DMS53 treated with DMSO at 0.1 percent for 48 hours (cell line): ENCODE measurements around the gene DDX4.
"Not testable (repeated sequence)": the region's sequence is repeated elsewhere in the genome, so short reads cannot be mapped to it uniquely, and the experiment has no call there.

Experiments
- DNase-seq: peaks from one replicate; lab custom pipeline; 2025; ENCODE audit not compliant: unreplicated experiment; lab: John Stamatoyannopoulos, UW

DDX4 gene

GRCh38 chr5:55737793-55738192 is at the start of gene DDX4:
DDX4 (plus strand) TSS chr5:55738061; CDS start chr5:55738964, 903 bp downstream.
- DNase-seq, result no peak

- DNase-seq, result peak; percentile 59
These were observed 46.4 kb upstream of the DDX4 start for GRCh38 chr5:55691265-55692105.

DNA sequence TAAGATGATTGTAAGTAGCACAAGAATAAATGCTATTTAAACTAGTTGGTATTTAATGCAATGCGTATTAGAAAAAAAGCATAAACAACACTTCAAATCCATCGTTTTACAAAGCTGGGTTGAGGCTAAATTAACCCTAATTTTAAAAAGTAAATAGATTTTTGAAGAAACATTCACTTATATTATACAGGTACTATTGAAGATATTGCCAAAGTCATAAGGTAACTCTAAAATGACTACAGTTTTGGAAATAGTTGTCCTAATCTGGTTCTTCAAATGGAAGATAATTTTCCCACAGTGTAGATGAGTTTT is 45.8 kb upstream of the DDX4 start:
- no peak for DNase-seq

GRCh38 chr5:55692509-55692908 is 45.4 kb upstream of the DDX4 start:
- DNase-seq, result no peak

- peak; percentile 57 for DNase-seq
These were observed 43.6 kb upstream of the DDX4 start for GRCh38 chr5:55694152-55694830.

DNA sequence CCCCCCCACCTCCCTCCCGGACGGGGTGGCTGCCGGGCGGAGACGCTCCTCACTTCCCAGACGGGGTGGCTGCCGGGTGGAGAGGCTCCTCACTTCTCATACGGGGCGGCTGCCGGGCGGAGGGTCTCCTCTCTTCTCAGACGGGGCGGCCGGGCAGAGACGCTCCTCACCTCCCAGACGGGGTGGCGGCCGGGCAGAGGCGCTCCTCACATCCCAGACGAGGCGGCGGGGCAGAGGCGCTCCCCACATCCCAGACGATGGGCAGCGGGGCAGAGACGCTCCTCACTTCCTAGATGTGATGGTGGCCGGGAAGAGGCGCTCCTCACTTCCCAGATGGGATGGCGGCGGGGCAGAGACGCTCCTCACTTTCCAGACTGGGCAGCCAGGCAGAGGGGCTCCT is 41.2 kb upstream of the DDX4 start:
- DNase-seq, result not testable (repeated sequence)

DNA sequence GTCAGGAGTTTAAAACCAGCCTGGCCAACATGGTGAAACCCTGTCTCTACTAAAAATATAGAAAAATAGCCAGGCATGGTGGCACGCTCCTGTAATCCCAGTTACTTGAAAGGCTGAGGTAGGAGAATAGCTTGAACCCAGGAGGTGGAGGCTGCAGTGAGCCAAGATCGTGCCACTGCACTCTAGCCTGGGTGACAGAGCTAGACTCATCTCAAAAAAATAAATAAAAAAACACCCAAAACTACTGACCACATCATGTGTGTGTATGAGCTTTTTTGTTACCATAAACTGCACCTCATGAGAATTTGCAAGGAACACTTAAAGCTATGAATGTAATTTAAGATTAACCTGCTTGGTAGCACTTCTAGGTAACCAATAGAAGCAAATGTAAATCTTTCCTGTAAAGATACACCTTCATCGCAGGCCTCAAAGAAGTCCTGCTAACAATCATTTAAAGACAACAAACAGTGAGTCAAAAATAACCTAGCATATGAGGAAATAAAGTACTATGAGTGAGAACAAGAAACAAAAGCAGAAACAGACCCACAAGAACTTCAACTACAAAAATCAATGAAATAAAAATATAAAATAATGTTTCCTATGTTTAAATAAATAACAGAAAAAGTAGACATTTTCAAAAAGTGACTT is 38.7 kb upstream of the DDX4 start:
- no peak for DNase-seq

DNA sequence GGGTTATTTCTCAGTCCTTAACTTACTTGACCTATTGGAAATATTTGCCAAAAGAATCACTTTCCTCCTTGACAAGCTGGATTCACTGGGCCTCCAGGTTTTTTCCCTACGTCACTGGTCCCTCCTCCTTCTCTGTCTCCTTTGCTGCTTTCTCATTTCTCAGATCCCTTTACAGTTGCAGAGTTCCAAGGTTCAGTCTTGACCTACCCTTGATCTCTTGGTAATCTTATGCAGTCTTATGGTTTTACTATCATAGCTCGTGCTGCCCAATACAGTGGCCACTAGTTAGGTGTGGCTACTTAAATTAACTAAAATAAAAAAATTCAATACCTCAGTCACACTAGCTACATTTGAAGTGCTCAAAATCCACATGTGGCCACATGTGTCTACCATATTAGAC is 37.1 kb upstream of the DDX4 start:
- DNase-seq, result no peak

DNA sequence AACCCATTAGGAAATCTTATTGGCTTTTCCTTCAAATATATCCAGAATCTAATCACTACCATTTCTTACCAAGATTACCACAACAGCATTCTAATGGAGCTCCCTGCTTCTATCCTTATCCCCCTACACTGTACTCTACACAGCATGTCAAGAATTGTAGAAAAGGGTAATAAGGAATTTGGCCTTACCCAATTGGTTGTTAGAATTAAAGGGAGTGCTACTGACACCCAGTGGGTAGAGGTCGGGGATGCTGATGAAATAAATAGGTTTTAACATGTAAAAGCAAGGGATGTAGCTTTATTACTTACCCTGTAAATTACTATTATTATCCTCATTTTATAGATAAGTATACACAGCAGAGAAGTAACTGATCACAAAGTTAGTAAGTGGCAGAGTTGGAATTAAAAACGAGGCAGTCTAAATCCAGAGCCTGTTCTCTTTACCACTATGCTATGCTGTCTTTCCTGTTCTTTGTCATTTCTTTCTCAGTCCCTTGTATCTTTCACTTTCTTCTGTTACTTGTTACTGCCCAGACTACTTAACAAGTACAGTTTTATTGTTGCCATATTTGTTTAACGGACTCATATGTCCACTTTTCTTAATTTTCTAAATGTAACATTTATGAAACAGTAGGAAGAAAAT is 36.3 kb upstream of the DDX4 start:
- no peak for DNase-seq

- no peak for DNase-seq
These were observed 35.1 kb upstream of the DDX4 start for GRCh38 chr5:55702598-55703345.

- no peak for DNase-seq
These were observed 31.6 kb upstream of the DDX4 start for GRCh38 chr5:55706230-55706629.

- DNase-seq, result no peak
These were observed 29.1 kb upstream of the DDX4 start for GRCh38 chr5:55708732-55709131.

DNA sequence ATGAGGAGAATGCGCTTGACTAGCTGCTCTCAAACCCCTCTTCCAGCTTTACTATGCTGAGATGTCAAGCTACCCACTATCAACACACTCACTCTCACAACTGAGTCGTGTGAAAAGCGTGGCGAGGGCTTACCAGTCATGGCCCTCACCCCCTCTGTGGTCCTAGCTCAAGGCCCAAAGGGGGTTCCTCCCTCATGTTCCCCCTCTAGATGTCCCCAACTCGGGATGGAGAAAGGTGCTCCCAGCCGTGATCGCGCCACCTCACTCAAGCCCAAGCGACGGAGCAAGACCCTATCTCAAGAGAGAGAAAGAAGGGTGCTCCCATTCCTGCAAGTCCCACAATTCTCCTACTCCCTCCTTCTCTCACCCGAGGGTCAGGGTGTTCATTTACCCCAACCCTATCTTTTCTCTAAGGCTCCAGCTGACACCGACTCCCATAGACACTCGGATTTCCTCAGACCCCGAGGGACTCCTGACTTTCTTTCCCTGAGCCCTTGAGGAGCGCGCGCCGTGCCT is 26.3 kb upstream of the DDX4 start:
- no peak for DNase-seq

DNA sequence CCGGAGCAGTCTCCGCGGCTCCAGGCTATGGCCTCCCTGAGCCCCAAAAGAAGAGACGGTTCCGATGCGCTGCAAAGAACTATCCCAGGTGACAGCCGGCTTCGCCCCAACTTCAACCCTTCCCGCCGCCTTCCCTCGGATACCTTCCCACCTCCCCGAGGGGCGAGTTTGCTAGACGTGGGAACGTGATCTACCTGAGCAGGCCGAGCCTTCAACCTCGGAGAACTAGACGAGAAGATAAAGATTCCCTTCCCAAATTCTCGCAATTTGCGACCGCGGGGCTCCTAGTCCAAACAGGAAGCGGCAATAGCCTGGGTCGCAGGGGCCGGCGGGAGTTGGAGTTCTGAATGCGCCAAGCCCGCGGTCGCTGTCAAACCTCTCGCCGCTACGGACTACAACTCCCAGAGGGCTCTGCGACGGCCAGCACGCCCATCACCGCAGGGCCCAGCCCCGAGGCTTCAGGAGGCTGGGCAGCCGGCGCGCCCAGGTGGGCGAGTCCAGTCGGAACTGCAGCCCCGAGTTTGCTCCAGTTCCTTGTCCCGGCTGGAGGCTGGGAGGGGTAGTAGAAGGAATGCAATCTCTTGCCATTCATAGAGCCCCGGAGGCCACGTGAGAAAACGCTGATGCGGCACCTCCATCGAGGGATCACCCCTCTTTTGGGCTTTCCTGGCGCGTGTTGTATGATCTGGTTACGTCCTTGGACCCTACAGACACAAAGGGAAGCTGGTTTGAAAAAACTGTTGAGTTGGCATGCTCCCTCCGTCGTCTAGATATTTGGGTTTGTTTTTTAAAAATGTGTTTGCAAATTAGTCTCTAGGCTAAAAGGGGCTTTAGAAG is 25.6 kb upstream of the DDX4 start, which contains the start of gene SLC38A9:
SLC38A9 (minus strand) TSS at position 302 of the 837 bp plus-strand sequence. CDS start 14,366 bp downstream, outside the sequence.
- DNase-seq, result peak; percentile 87

GRCh38 chr5:55713871-55714270 is 24.0 kb upstream of the DDX4 start:
- no peak for DNase-seq

DNA sequence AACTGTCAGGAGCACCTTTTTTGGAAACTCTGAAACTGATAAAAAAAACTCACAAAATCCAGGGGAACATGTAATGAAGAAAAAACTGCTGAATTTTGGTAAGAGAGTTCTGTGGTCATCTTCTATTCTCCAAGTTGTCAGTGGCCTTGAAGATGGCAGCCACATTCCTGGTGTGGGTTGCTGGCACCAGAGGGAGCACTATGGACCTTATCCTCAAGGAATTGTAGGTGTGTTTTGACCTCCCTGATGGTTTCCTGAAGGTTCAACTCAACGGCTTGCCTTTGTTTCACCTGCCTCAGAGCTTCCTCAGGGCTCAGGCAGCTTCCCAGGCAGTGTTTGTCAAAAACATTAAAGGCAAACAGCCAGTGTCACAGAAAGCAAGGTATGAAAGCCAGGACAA is 23.5 kb upstream of the DDX4 start:
- no peak for DNase-seq

- no peak for DNase-seq
These were observed 23.1 kb upstream of the DDX4 start for GRCh38 chr5:55714749-55715148.

DNA sequence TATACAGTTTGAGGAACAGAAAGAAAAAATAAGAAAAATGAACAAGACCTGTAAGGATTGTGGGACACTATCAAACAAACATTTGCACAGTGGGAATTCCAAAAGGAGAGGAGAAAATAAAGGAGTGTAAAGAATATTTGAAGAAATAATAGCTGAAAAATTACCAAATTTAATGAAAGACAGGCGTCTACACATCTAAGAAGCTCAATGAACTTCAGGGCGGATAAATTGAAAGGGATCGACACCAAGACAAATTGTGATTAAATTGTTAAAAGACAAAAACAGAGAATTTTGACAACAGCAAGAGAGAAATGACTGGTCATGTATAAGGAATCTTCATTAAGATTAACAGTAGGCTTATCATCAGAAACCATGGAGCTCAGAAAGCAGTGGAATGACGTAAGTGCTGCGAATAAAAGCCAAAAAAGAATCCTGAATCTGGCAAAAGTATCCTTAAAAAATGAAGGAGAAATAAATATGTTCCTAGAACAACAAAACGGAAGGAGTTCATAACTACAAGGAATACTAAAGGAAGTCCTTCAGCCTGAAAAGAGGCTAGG is 22.3 kb upstream of the DDX4 start:
- no peak for DNase-seq

DNA sequence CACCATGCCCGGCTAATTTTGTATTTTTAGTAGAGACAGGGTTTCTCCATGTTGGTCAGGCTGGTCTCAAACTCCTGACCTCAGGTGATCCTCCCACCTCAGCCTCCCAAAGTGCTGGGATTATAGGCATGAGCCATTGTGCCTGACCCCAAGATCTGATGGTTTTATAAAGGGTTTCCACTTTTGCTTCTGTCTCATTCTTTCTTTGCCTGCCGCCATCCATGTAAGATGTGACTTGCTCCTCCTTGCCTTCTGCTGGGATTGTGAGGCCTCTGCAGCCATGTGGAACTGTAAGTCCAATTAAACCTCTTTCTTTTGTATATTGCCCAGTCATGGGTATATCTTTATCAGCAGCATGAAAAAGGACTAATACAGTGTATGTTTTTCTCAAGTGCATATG is 18.8 kb upstream of the DDX4 start:
- DNase-seq, result not testable (repeated sequence)
